Neural crest cell (in vitro differentiated cells): ENCODE measurements around the gene WWOX. TPM values are rescaled to one million over a fixed set of nuclear protein-coding genes. Genes with fewer than 3 reads are reported as not detected.

Experiments
- DNase-seq: peaks from one replicate; pipeline ENCODE4 v3.0.0; 2021; ENCODE audit warnings: low read depth, mixed read lengths, low spot score
- H3K27ac Mint-ChIP-seq: one replicate; pipeline ENCODE4 v1.8.0; 2021; ENCODE audit warnings: mild to moderate bottlenecking, mixed read lengths; ENCODE audit not compliant: unreplicated experiment
- H3K27me3 Mint-ChIP-seq: 2 replicates; pipeline ENCODE4 v1.8.0; 2021; ENCODE audit warnings: low read depth, mild to moderate bottlenecking, mixed read lengths
- H3K36me3 Mint-ChIP-seq: 2 replicates; pipeline ENCODE4 v1.8.0; 2021; ENCODE audit warnings: low read depth, mild to moderate bottlenecking, mixed read lengths
- H3K4me1 Mint-ChIP-seq: 2 replicates; pipeline ENCODE4 v1.8.0; 2021; ENCODE audit warnings: mixed read lengths
- H3K4me3 Mint-ChIP-seq: one replicate; pipeline ENCODE4 v1.8.0; 2021; ENCODE audit warnings: mild to moderate bottlenecking, mixed read lengths
- H3K9me3 Mint-ChIP-seq: 2 replicates; pipeline ENCODE4 v1.8.0; 2021; ENCODE audit warnings: mixed read lengths
- CTCF ChIP-seq: fragments of 200-600 bp; sonication (generic); conservative IDR thresholded peaks from 2 replicates; pipeline ENCODE4 v1.5.0; 2021; ENCODE audit warnings: antibody characterized with exemption, mild to moderate bottlenecking
- total RNA-seq: library from RNA; stranded (reverse); gene quantifications from 2 replicates; pipeline ENCODE4 v1.2.1, GENCODE V29; 2021

WWOX gene
- total RNA-seq, 1 donor from 2014 or later = 30.5 TPM

- Mint-ChIP-seq H3K27me3 (no peaks in the 10 kb centered on the region), H3K9me3 (peaks cover 3% of the 10 kb centered on the region), H3K27ac (no peak overlapping the region), H3K4me3 (no peak overlapping the region), H3K4me1 (no peaks in the 10 kb centered on the region), H3K36me3 (no peaks in the 10 kb centered on the region)
- DNase-seq = no peak
- no peak for TF ChIP-seq CTCF
Measured at GRCh38 chr16:78836802-78837491, 737.5 kb downstream of the WWOX start.

GRCh38 chr16:78837706-78838105 is 738.3 kb downstream of the WWOX start:
- H3K4me1 Mint-ChIP-seq = no peaks in the 10 kb centered on the region
- no peaks in the 10 kb centered on the region for H3K27me3 Mint-ChIP-seq
- H3K36me3 Mint-ChIP-seq = no peaks in the 10 kb centered on the region
- DNase-seq = no peak
- TF ChIP-seq CTCF = no peak
- no peak overlapping the region for H3K27ac Mint-ChIP-seq
- no peak overlapping the region for H3K4me3 Mint-ChIP-seq
- H3K9me3 Mint-ChIP-seq = peaks cover 4% of the 10 kb centered on the region

- no peak overlapping the region for H3K27ac Mint-ChIP-seq
- no peak overlapping the region for H3K4me3 Mint-ChIP-seq
- H3K4me1 Mint-ChIP-seq = peaks cover 5% of the 10 kb centered on the region
- H3K9me3 Mint-ChIP-seq = peaks cover 4% of the 10 kb centered on the region
- H3K36me3 Mint-ChIP-seq = no peaks in the 10 kb centered on the region
- H3K27me3 Mint-ChIP-seq = no peaks in the 10 kb centered on the region
- DNase-seq = no peak
- TF ChIP-seq CTCF = no peak
Measured at GRCh38 chr16:78838276-78838675, 738.8 kb downstream of the WWOX start.

- DNase-seq = no peak
- Mint-ChIP-seq H3K4me1 (peaks cover 28% of the 10 kb centered on the region), H3K36me3 (no peaks in the 10 kb centered on the region), H3K9me3 (peaks cover 4% of the 10 kb centered on the region), H3K4me3 (no peak overlapping the region), H3K27me3 (no peaks in the 10 kb centered on the region), H3K27ac (peak overlapping the region; percentile 60)
- TF ChIP-seq CTCF = no peak
Measured at GRCh38 chr16:78842950-78843349, 743.5 kb downstream of the WWOX start.

GRCh38 chr16:78843978-78844377 is 744.5 kb downstream of the WWOX start:
- H3K27ac Mint-ChIP-seq = no peak overlapping the region
- H3K36me3 Mint-ChIP-seq = no peaks in the 10 kb centered on the region
- H3K4me3 Mint-ChIP-seq = no peak overlapping the region
- no peaks in the 10 kb centered on the region for H3K27me3 Mint-ChIP-seq
- TF ChIP-seq CTCF = no peak
- peaks cover 28% of the 10 kb centered on the region for H3K4me1 Mint-ChIP-seq
- H3K9me3 Mint-ChIP-seq = peaks cover 4% of the 10 kb centered on the region
- no peak for DNase-seq
